ENCODE measurements around the gene EZR.

GRCh38 chr6:158852312-158853071 is 33.3 kb upstream of the EZR start:
- TF ChIP-seq CTCF (IDR thresholded peaks at IDR 0.05) (no peak), MAX (IDR thresholded peaks at IDR 0.05) (no peak), MAFK (IDR thresholded peaks at IDR 0.05; ENCODE audit: partially characterized antibody) (no peak), EP300 (IDR thresholded peaks at IDR 0.05) (no peak), POLR2A (IDR thresholded peaks at IDR 0.05; ENCODE audit: low read length) (no peak), JUN (IDR thresholded peaks at IDR 0.05) (no peak), REST (IDR thresholded peaks at IDR 0.05) (no peak), CEBPB (IDR thresholded peaks at IDR 0.05) (no peak), SMC3 (IDR thresholded peaks at IDR 0.05) (no peak), SREBF2 (IDR thresholded peaks at IDR 0.05) (no peak)

All from A549 (cell line).